HEK293T (cell line): ENCODE results near the gene AIMP1.

Experiments used
- ARNT ChIP-seq: fragments of 450-650 bp; IDR thresholded peaks from 2 replicates; pipeline ENCODE4 v1.6.1; 2017; ENCODE audit warnings: mild to moderate bottlenecking
- BHLHE40 ChIP-seq: fragments of 450-650 bp; IDR thresholded peaks from 2 replicates; pipeline ENCODE4 v1.6.1; 2016; ENCODE audit warnings: mild to moderate bottlenecking, moderate library complexity, borderline replicate concordance
- CTBP1 ChIP-seq: fragments of 450-650 bp; IDR thresholded peaks from 2 replicates; pipeline ENCODE4 v1.6.1; 2016; ENCODE audit warnings: borderline replicate concordance
- ELF4 ChIP-seq: fragments of 450-650 bp; IDR thresholded peaks from 2 replicates; pipeline ENCODE4 v1.6.1; 2017; ENCODE audit warnings: antibody characterized with exemption
- FOXA1 ChIP-seq: fragments of 450-650 bp; IDR thresholded peaks from 2 replicates; pipeline ENCODE4 v1.6.1; 2016; ENCODE audit warnings: mild to moderate bottlenecking
- FOXK2 ChIP-seq: fragments of 450-650 bp; IDR thresholded peaks from 2 replicates; pipeline ENCODE4 v1.6.1; 2016; ENCODE audit warnings: mild to moderate bottlenecking
- FOXM1 ChIP-seq: fragments of 450-650 bp; IDR thresholded peaks from 2 replicates; pipeline ENCODE4 v1.6.1; 2017; ENCODE audit warnings: mild to moderate bottlenecking, borderline replicate concordance
- HDGF ChIP-seq: fragments of 450-650 bp; IDR thresholded peaks from 2 replicates; pipeline ENCODE4 v1.6.1; 2017; ENCODE audit warnings: antibody characterized with exemption, borderline replicate concordance
- L3MBTL2 ChIP-seq: fragments of 450-650 bp; conservative IDR thresholded peaks from 2 replicates; pipeline ENCODE4 v1.6.1; 2016; ENCODE audit warnings: mild to moderate bottlenecking
- PKNOX1 ChIP-seq: fragments of 450-650 bp; IDR thresholded peaks from 2 replicates; pipeline ENCODE4 v1.6.1; 2016
- SP1 ChIP-seq: fragments of 450-650 bp; IDR thresholded peaks from 2 replicates; pipeline ENCODE4 v1.6.1; 2017
- SUZ12 ChIP-seq: fragments of 450-650 bp; IDR thresholded peaks from 2 replicates; pipeline ENCODE4 v1.6.1; 2016; ENCODE audit warnings: mild to moderate bottlenecking
- TARDBP ChIP-seq: fragments of 450-650 bp; IDR thresholded peaks from 2 replicates; pipeline ENCODE4 v1.6.1; 2016
- ZNF384 ChIP-seq: fragments of 450-650 bp; IDR thresholded peaks from 2 replicates; pipeline ENCODE4 v1.6.1; 2016

GRCh38 chr4:106358899-106359298, 42.5 kb downstream of the AIMP1 start:
- no peak for TF ChIP-seq ARNT
- no peak for TF ChIP-seq SP1
- TF ChIP-seq HDGF, result no peak
- TF ChIP-seq BHLHE40, result no peak
- no peak for TF ChIP-seq FOXM1
- TF ChIP-seq PKNOX1, result no peak
- TF ChIP-seq SUZ12, result no peak
- TF ChIP-seq TARDBP, result no peak
- TF ChIP-seq ELF4, result no peak
- TF ChIP-seq L3MBTL2, result no peak
- TF ChIP-seq FOXK2, result no peak
- TF ChIP-seq CTBP1, result no peak
- no peak for TF ChIP-seq ZNF384
- no peak for TF ChIP-seq FOXA1
